ENCODE data around the gene FSCN2.
A peak's percentile ranks its signal among the peaks of the same experiment; 100 is the strongest.

Gene FSCN2

DNA sequence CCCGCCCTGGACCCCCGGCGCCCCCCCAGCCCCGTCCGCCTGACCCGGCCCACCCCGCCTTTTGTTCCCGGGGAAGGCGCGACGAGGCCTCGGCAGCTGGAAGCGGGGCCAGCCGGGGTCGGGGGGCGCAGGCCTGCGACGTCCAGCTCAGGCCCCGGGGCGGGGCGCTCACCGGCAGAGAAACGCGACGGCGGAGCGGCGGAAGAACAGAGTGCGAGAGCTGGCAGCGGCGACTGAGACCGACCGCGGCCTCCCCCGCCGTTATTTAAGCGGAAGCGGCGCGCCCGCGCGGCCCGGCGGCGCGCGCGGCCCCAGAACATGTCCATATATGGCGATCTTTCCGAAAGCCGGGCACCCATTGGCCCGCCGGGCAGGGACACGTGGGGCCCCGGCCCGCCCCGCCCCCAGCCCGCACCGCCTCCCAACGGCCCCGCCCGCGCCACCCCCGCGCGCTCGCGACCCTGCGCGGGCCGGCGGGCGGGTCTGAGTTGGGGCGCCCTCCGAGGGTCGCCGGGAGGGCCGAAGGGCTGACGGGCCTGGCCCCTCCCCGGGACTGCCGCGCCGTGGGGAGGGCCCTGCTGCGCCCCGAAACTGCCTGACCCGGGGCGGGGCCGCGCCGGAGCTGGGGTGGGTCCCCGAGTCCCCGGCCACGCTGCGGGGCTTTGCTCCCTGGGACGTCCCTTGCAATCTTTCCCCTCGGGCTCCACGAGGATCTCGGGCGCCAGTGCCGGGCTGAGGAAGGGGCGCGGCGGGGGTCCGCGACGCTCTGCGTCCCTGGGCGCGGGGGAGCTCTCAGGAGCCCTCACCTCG, 15.4 kb upstream of the FSCN2 start, which contains the start of gene ACTG1:
Gene ACTG1 (minus strand): TSS at position 238 of the 810 bp plus-strand sequence. CDS start 445 bp downstream, outside the sequence.
- no peaks in the 10 kb centered on the region for H3K27me3 ChIP-seq (ENCODE audit: control insufficient read depth, insufficient read depth, low read length)
- H3K4me2 ChIP-seq (ENCODE audit: low read length) = peak within 1 kb of the TSS; percentile 99
- H3K4me3 ChIP-seq (ENCODE audit: low read depth, low read length) = peak within 1 kb of the TSS; percentile 93
- H3K36me3 ChIP-seq (ENCODE audit: control insufficient read depth, insufficient read depth, low read length) = no peaks in the 10 kb centered on the region
- peak within 1 kb of the TSS; percentile 67 for H2AFZ ChIP-seq
- peak within 1 kb of the TSS; percentile 100 for H3K27ac ChIP-seq
- peak within 1 kb of the TSS; percentile 99 for H3K9ac ChIP-seq
- peaks cover 11% of the 10 kb centered on the region for H3K79me2 ChIP-seq
- no peak for TF ChIP-seq CTCF (IDR thresholded peaks at IDR 0.05)
- H3K9me3 ChIP-seq (ENCODE audit: control insufficient read depth, low read length) = no peaks in the 10 kb centered on the region
- peaks cover 11% of the 10 kb centered on the region for H3K4me1 ChIP-seq

- no peak for TF ChIP-seq CTCF (IDR thresholded peaks at IDR 0.05)
- Histone ChIP-seq H3K4me1 (peaks cover 11% of the 10 kb centered on the region), H3K9me3 (ENCODE audit: control insufficient read depth, low read length) (no peaks in the 10 kb centered on the region), H3K4me2 (ENCODE audit: low read length) (peak overlapping the region; percentile 99), H3K79me2 (peaks cover 11% of the 10 kb centered on the region), H3K4me3 (ENCODE audit: low read depth, low read length) (peak overlapping the region; percentile 87), H3K9ac (peak overlapping the region; percentile 99), H3K27me3 (ENCODE audit: control insufficient read depth, insufficient read depth, low read length) (no peaks in the 10 kb centered on the region), H3K36me3 (ENCODE audit: control insufficient read depth, insufficient read depth, low read length) (no peaks in the 10 kb centered on the region), H2AFZ (peak overlapping the region; percentile 67), H3K27ac (peak overlapping the region; percentile 100)
Observed at GRCh38 chr17:81513372-81513752, 14.8 kb upstream of the FSCN2 start.

- Histone ChIP-seq H3K27ac (peak overlapping the region; percentile 100), H3K9me3 (ENCODE audit: control insufficient read depth, low read length) (no peaks in the 10 kb centered on the region), H3K4me2 (ENCODE audit: low read length) (peak overlapping the region; percentile 99), H3K27me3 (ENCODE audit: control insufficient read depth, insufficient read depth, low read length) (no peaks in the 10 kb centered on the region), H3K79me2 (peaks cover 11% of the 10 kb centered on the region), H3K36me3 (ENCODE audit: control insufficient read depth, insufficient read depth, low read length) (no peaks in the 10 kb centered on the region), H3K4me1 (peaks cover 11% of the 10 kb centered on the region), H3K4me3 (ENCODE audit: low read depth, low read length) (peak overlapping the region; percentile 87), H2AFZ (peak overlapping the region; percentile 67), H3K9ac (peak overlapping the region; percentile 99)
- TF ChIP-seq CTCF (IDR thresholded peaks at IDR 0.05) = no peak
Observed at GRCh38 chr17:81513753-81514488, 14.3 kb upstream of the FSCN2 start.

DNA sequence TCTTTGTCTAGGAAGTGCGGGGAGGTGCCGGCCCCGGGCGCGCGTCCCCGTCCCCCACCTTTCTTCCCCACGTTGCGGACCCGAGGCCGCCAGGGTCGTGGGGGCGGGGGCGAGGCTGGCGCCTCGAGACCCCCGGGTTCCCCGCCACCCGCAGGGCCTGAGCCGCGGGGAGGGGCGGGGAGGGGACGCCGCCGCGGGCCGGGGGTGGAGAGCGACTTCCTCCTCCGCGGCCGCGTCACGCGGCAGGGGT, 13.8 kb upstream of the FSCN2 start:
- peak overlapping the region; percentile 99 for H3K4me2 ChIP-seq (ENCODE audit: low read length)
- H3K9me3 ChIP-seq (ENCODE audit: control insufficient read depth, low read length) = no peaks in the 10 kb centered on the region
- peak overlapping the region; percentile 87 for H3K4me3 ChIP-seq (ENCODE audit: low read depth, low read length)
- H3K9ac ChIP-seq = peak overlapping the region; percentile 99
- no peak for TF ChIP-seq CTCF (IDR thresholded peaks at IDR 0.05)
- H3K27ac ChIP-seq = peak overlapping the region; percentile 100
- peaks cover 11% of the 10 kb centered on the region for H3K79me2 ChIP-seq
- no peaks in the 10 kb centered on the region for H3K36me3 ChIP-seq (ENCODE audit: control insufficient read depth, insufficient read depth, low read length)
- peak overlapping the region; percentile 67 for H2AFZ ChIP-seq
- H3K4me1 ChIP-seq = peaks cover 11% of the 10 kb centered on the region
- no peaks in the 10 kb centered on the region for H3K27me3 ChIP-seq (ENCODE audit: control insufficient read depth, insufficient read depth, low read length)

All from parathyroid adenoma (tissue), 2 donors.